Measurements from ENCODE around the gene SLC7A4.
"Not testable (repeated sequence)": the region's sequence is repeated elsewhere in the genome, so short reads cannot be mapped to it uniquely, and the experiment has no call there.

Gene SLC7A4

GRCh38 chr22:21018314-21018713 is 14.0 kb downstream of the SLC7A4 start:
- DNase-seq = no peak

GRCh38 chr22:21016644-21017420 is 15.5 kb downstream of the SLC7A4 start:
- DNase-seq = no peak

GRCh38 chr22:21015466-21016006 is 16.8 kb downstream of the SLC7A4 start:
- DNase-seq = no peak

GRCh38 chr22:21014726-21015465 is 17.5 kb downstream of the SLC7A4 start, which contains the start of gene P2RX6:
TSS of gene P2RX6 (plus strand) at chr22:21015165. CDS start at chr22:21015175, 10 bp downstream.
- DNase-seq = peak; percentile 8

GRCh38 chr22:21014202-21014725 is 18.1 kb downstream of the SLC7A4 start:
- peak; percentile 82 for DNase-seq

- no peak for DNase-seq
These were observed 18.6 kb downstream of the SLC7A4 start for GRCh38 chr22:21013657-21014201.

GRCh38 chr22:21012446-21013407 is 19.6 kb downstream of the SLC7A4 start:
- no peak for DNase-seq

- no peak for DNase-seq
These were observed 21.8 kb downstream of the SLC7A4 start for GRCh38 chr22:21010426-21011113.

GRCh38 chr22:21009638-21010425 is 22.5 kb downstream of the SLC7A4 start:
- DNase-seq = no peak

- DNase-seq = not testable (repeated sequence)
These were observed 23.2 kb downstream of the SLC7A4 start for GRCh38 chr22:21009208-21009607.

- DNase-seq = no peak
These were observed 28.6 kb downstream of the SLC7A4 start for GRCh38 chr22:21003782-21004181.

GRCh38 chr22:21001601-21002325 is 30.6 kb downstream of the SLC7A4 start, which contains the start of gene THAP7:
TSS of gene THAP7 (minus strand) at chr22:21002118. CDS start at chr22:21001911, 207 bp downstream.
- peak; percentile 98 for DNase-seq

GRCh38 chr22:21000987-21001600 is 31.3 kb downstream of the SLC7A4 start:
- DNase-seq = no peak

- DNase-seq = no peak
These were observed 32.0 kb downstream of the SLC7A4 start for GRCh38 chr22:21000207-21000986.

GRCh38 chr22:20999350-21000206 is 32.8 kb downstream of the SLC7A4 start:
- no peak for DNase-seq

- DNase-seq = no peak
These were observed 33.7 kb downstream of the SLC7A4 start for GRCh38 chr22:20998411-20999336.

All from activated naive CD4-positive, alpha-beta T cell treated with anti-CD3 and anti-CD28 coated beads, Interleukin-2, amount 50 U/mL, for 16 hours (primary cell).